GM19452 (cell line): ENCODE measurements around the gene BOC.

Experiments
- ATAC-seq: cut with Tn5 transposase; IDR thresholded peaks from one replicate; pipeline ENCODE4 v1.9.1; 2021; ENCODE audit not compliant: unreplicated experiment

The BOC gene

GRCh38 chr3:113266738-113267137 is 55.4 kb downstream of the BOC start:
- ATAC-seq = no peak

DNA sequence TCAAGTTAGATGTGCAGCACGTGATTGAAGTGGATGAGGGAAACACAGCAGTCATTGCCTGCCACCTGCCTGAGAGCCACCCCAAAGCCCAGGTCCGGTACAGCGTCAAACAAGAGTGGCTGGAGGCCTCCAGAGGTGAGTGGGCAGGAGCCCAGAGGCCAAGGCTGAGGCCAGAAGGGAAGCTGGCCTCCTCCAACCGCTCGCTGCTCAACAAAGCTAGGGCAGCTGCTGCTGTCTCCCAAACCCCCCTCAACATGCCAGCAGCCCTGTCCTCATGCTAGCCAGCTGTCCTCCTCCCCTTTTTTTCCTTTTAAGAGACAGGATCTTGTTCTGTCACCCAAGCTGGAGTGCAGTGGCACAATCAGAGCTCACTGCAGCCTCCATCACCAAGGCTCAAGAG is 57.0 kb downstream of the BOC start:
- ATAC-seq = no peak

DNA sequence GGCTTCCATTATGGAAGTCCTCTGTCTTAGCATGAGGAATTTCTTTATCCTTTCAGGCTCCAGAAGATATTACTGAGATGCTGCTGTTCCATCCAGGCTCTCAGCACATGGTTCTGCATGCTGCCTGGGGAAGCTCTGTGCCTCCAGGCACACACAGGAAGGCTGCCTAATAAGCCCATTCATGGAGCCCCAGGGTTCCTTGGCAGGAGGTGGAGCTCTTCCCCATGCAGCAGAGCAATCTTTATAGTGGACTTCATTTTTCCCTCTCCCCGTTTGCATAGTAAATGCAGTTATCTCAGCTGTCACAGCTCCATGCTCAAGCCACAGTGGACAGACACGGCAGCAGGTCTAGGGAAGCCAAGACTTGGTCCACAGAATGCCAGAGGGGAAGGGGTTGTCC is 57.6 kb downstream of the BOC start:
- no peak for ATAC-seq

DNA sequence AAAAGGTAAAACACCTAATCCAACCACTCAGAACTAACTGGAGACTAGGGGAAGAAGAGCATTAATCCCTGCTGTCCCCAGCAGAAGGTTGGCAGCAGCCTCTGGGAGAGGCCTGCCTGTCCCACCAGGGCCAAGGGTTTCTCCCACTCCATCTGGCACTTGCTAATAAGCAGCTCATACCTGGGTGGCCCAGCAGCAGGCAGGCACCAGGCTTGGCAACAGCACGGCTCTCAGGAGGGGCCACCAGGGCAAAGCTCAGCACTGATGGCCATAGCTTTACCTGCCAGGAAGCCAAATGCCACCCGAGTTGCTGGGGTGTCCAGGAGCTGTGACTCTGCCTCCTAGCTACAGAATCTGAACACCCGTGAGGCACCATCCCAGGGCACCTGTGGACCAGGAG is 58.3 kb downstream of the BOC start:
- no peak for ATAC-seq

- no peak for ATAC-seq
These were observed 58.7 kb downstream of the BOC start for GRCh38 chr3:113270068-113270467.

GRCh38 chr3:113270786-113271185 is 59.4 kb downstream of the BOC start:
- ATAC-seq = no peak

DNA sequence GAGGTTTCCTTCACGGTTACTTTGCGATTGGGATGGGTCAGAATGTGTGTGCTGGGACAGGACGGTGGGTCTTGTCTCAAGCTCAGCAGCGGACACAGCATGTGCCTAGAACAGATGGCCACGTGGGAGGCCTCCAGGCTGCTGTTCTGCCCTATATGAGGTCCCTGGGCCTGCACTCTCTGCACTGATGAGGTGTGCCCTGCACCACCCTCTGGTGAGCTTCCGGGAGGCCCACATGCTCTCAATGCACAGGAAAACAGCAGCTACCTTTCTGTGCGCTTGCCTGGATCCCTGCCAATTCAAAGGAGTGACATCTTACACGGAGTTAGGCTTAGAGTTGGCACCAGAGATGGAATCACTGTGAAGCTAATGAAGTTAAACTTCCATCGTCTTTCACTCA is 59.8 kb downstream of the BOC start:
- ATAC-seq = no peak

- no peak for ATAC-seq
These were observed 60.4 kb downstream of the BOC start for GRCh38 chr3:113271594-113272384.

- no peak for ATAC-seq
These were observed 61.0 kb downstream of the BOC start for GRCh38 chr3:113272385-113272779.

GRCh38 chr3:113273011-113273410 is 61.7 kb downstream of the BOC start:
- ATAC-seq = no peak

- no peak for ATAC-seq
These were observed 62.4 kb downstream of the BOC start for GRCh38 chr3:113273604-113274378.

DNA sequence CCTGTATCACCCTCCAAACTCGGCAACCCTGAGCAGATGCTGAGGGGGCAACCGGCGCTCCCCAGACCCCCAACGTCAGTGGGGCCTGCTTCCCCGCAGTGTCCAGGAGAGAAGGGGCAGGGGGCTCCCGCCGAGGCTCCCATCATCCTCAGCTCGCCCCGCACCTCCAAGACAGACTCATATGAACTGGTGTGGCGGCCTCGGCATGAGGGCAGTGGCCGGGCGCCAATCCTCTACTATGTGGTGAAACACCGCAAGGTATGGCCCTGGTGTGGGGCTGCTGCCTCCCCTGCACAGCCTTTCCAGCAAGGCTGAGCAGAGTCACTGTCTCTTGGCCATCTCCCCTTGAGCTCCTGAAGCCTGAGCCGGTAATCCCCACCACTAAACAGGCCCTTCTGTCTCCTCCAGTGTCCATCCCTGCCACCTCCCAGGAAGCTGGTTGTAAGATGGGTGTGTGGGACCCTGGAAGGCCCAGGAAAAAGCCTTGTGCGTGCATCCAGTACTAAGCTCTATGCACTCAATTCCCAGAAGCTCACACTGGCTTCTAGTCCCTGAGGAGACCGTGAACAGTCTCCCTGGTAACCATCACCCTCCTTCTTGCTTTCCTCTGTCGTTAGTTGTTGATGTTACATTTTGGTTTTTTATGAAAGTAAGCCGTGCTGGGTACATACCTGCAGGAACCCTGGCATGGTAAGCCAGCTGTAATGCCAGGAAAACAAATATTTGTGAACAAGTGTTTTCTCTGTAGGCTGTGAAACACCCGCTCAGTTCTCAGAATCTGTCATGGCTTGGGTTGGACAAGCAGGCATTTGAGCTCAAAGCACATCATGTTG is 63.3 kb downstream of the BOC start:
- ATAC-seq = no peak

GRCh38 chr3:113275258-113275556 is 63.9 kb downstream of the BOC start:
- ATAC-seq = no peak

GRCh38 chr3:113275583-113275928 is 64.2 kb downstream of the BOC start:
- ATAC-seq = no peak

- ATAC-seq = peak; percentile 74
These were observed 64.8 kb downstream of the BOC start for GRCh38 chr3:113275929-113276750.

GRCh38 chr3:113276751-113277080 is 65.4 kb downstream of the BOC start:
- ATAC-seq = no peak

DNA sequence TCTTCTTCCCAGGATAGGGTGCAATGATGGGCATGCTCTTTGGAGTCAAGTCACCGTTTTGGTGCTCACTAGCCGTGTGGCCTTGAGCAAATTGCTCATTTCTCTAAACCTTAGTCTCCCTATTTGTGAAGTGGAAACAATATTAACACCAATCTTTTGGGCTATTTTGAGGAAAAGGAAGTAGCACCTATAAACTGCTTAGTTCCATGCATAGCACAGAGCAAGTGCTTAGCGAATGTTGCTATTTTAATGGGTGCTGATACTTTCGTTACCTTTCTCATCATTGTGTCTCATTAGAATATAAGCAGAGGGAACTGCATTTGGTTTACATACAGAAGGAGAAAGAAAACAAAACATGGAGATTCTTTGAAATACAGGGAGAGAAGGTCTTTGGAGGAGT is 66.1 kb downstream of the BOC start:
- ATAC-seq = peak; percentile 36

GRCh38 chr3:113277941-113278598 is 66.7 kb downstream of the BOC start:
- ATAC-seq = no peak

DNA sequence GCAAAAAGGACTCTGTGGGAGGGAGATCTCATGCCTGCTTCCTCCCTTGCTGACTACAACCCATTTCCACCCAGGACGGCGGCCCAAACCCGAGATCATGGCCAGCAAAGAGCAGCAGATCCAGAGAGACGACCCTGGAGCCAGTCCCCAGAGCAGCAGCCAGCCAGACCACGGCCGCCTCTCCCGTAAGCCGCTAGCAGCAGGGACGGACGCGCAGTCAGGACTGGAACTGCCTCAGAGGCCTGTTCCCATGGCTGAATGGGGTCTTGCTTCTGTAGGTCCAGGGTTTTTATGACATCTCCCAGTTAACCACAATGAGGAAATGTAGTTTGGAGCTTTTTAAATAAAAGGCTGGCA is 67.2 kb downstream of the BOC start:
- ATAC-seq = no peak

DNA sequence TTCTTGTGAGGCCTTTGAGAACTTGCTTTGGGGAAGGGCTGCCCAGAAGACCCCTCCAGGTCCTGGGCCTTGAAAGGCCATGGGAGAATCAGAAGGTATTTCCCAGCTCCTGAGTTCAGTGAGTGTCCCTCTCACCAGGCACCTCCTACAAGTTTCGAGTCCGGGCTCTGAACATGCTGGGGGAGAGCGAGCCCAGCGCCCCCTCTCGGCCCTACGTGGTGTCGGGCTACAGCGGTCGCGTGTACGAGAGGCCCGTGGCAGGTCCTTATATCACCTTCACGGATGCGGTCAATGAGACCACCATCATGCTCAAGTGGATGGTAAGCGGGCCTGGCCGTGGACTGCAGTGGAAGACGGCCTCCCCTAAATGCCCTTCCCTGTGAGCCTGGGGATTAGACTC is 68.3 kb downstream of the BOC start:
- ATAC-seq = no peak

DNA sequence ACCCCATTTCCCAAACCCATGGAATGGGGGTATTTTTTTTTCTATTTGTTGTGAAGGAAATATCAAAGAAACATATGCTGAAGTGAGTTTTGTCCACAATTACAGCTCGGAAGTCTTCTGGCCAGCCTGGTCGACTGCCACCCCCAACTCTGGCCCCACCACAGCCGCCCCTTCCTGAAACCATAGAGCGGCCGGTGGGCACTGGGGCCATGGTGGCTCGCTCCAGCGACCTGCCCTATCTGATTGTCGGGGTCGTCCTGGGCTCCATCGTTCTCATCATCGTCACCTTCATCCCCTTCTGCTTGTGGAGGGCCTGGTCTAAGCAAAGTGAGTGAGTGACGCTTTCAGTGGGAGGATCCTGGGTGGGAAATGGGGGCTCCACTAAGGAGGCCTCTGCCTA is 71.9 kb downstream of the BOC start:
- ATAC-seq = no peak
